ENCODE data around the gene SUMF2. TPM values are rescaled to one million over a fixed set of nuclear protein-coding genes. Genes with fewer than 3 reads are reported as not detected.

The SUMF2 gene
- total RNA-seq, 1 experiment from 2014 or later: 99.6 TPM

GRCh38 chr7:56019501-56019900 is 44.6 kb upstream of the SUMF2 start (continued):
- no peak for TF ChIP-seq CDX4 (CRISPR knock-in tag; IDR thresholded peaks at IDR 0.05; ENCODE audit: borderline replicate concordance)
- no peak for TF ChIP-seq ZNF138 (CRISPR knock-in tag; conservative IDR thresholded peaks at IDR 0.05)
- TF ChIP-seq SOX15 (CRISPR knock-in tag; IDR thresholded peaks at IDR 0.05): no peak
- TF ChIP-seq NFYB (CRISPR knock-in tag; conservative IDR thresholded peaks at IDR 0.05; ENCODE audit: low read depth): no peak
- no peak for TF ChIP-seq GTF2I (CRISPR knock-in tag; conservative IDR thresholded peaks at IDR 0.05)
- TF ChIP-seq SMAD4 (CRISPR knock-in tag; IDR thresholded peaks at IDR 0.05): no peak

- no peak for ATAC-seq
- ChIA-PET CTCF (no interaction called here), POLR2A (interaction anchor here (1.3 kb wide), 1 partner anchor 11 kb away, joined by 3 read pairs; no protein-coding TSS in a partner anchor)
- Mint-ChIP-seq H3K36me3 (peaks cover 29% of the 10 kb centered on the region), H3K4me1 (no peaks in the 10 kb centered on the region), H3K27ac (no peak overlapping the region), H3K9me3 (no peaks in the 10 kb centered on the region), H3K4me3 (no peak overlapping the region), H3K27me3 (ENCODE audit: low read depth) (no peaks in the 10 kb centered on the region)
- no peak for DNase-seq (ENCODE audit: low spot score)
- TF ChIP-seq TEAD4 (CRISPR knock-in tag; IDR thresholded peaks at IDR 0.05): no peak
- TF ChIP-seq, protein P1, sequence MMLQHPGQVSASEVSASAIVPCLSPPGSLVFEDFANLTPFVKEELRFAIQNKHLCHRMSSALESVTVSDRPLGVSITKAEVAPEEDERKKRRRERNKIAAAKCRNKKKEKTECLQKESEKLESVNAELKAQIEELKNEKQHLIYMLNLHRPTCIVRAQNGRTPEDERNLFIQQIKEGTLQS (CRISPR knock-in tag; conservative IDR thresholded peaks at IDR 0.05): no peak
- TF ChIP-seq FOXJ3 (CRISPR knock-in tag; IDR thresholded peaks at IDR 0.05; ENCODE audit: borderline replicate concordance): no peak
- TF ChIP-seq ZNF416 (CRISPR knock-in tag; IDR thresholded peaks at IDR 0.05): no peak
- TF ChIP-seq HMGA2 (CRISPR knock-in tag; IDR thresholded peaks at IDR 0.05): no peak
- no peak for TF ChIP-seq ELF4 (CRISPR knock-in tag; IDR thresholded peaks at IDR 0.05; ENCODE audit: low read depth)
- TF ChIP-seq ERG (CRISPR knock-in tag; IDR thresholded peaks at IDR 0.05): no peak
- TF ChIP-seq CDX4 (CRISPR knock-in tag; IDR thresholded peaks at IDR 0.05; ENCODE audit: borderline replicate concordance): no peak
- TF ChIP-seq, protein P2, sequence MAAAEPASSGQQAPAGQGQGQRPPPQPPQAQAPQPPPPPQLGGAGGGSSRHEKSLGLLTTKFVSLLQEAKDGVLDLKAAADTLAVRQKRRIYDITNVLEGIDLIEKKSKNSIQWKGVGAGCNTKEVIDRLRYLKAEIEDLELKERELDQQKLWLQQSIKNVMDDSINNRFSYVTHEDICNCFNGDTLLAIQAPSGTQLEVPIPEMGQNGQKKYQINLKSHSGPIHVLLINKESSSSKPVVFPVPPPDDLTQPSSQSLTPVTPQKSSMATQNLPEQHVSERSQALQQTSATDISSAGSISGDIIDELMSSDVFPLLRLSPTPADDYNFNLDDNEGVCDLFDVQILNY (CRISPR knock-in tag; IDR thresholded peaks at IDR 0.05): no peak
- TF ChIP-seq ESRRA (CRISPR knock-in tag; IDR thresholded peaks at IDR 0.05; ENCODE audit: borderline replicate concordance): no peak
- TF ChIP-seq AR (CRISPR knock-in tag; IDR thresholded peaks at IDR 0.05): no peak
- no peak for TF ChIP-seq ATF1 (CRISPR knock-in tag; IDR thresholded peaks at IDR 0.05)
- TF ChIP-seq ZNF121 (CRISPR knock-in tag; IDR thresholded peaks at IDR 0.05): no peak
- TF ChIP-seq MAX (CRISPR knock-in tag; IDR thresholded peaks at IDR 0.05): no peak
- TF ChIP-seq, protein P3, sequence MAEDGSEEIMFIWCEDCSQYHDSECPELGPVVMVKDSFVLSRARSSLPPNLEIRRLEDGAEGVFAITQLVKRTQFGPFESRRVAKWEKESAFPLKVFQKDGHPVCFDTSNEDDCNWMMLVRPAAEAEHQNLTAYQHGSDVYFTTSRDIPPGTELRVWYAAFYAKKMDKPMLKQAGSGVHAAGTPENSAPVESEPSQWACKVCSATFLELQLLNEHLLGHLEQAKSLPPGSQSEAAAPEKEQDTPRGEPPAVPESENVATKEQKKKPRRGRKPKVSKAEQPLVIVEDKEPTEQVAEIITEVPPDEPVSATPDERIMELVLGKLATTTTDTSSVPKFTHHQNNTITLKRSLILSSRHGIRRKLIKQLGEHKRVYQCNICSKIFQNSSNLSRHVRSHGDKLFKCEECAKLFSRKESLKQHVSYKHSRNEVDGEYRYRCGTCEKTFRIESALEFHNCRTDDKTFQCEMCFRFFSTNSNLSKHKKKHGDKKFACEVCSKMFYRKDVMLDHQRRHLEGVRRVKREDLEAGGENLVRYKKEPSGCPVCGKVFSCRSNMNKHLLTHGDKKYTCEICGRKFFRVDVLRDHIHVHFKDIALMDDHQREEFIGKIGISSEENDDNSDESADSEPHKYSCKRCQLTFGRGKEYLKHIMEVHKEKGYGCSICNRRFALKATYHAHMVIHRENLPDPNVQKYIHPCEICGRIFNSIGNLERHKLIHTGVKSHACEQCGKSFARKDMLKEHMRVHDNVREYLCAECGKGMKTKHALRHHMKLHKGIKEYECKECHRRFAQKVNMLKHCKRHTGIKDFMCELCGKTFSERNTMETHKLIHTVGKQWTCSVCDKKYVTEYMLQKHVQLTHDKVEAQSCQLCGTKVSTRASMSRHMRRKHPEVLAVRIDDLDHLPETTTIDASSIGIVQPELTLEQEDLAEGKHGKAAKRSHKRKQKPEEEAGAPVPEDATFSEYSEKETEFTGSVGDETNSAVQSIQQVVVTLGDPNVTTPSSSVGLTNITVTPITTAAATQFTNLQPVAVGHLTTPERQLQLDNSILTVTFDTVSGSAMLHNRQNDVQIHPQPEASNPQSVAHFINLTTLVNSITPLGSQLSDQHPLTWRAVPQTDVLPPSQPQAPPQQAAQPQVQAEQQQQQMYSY (CRISPR knock-in tag; IDR thresholded peaks at IDR 0.05): no peak
- TF ChIP-seq, protein P4, sequence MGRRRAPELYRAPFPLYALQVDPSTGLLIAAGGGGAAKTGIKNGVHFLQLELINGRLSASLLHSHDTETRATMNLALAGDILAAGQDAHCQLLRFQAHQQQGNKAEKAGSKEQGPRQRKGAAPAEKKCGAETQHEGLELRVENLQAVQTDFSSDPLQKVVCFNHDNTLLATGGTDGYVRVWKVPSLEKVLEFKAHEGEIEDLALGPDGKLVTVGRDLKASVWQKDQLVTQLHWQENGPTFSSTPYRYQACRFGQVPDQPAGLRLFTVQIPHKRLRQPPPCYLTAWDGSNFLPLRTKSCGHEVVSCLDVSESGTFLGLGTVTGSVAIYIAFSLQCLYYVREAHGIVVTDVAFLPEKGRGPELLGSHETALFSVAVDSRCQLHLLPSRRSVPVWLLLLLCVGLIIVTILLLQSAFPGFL (CRISPR knock-in tag; IDR thresholded peaks at IDR 0.05; ENCODE audit: borderline replicate concordance): no peak
Observed at GRCh38 chr7:56023500-56023899, 40.6 kb upstream of the SUMF2 start.
